Mesendoderm (in vitro differentiated cells): ENCODE measurements around the gene FGGY.
"Not testable (repeated sequence)": the region's sequence is repeated elsewhere in the genome, so short reads cannot be mapped to it uniquely, and the experiment has no call there.

Experiments used
- DNase-seq: peaks from one replicate; pipeline ENCODE4 v3.0.0; 2013
- H2AK5ac ChIP-seq: 2 replicates; pipeline ENCODE4 v1.6.1; 2013; ENCODE audit warnings: low read length, inconsistent platforms
- H2BK120ac ChIP-seq: 2 replicates; pipeline ENCODE4 v1.6.1; 2013; ENCODE audit warnings: low read depth, mild to moderate bottlenecking, low read length, moderate library complexity, mixed read lengths
- H2BK15ac ChIP-seq: replicated peaks from 2 replicates; pipeline ENCODE4 v1.6.1; 2013; ENCODE audit warnings: low read depth, mild to moderate bottlenecking, moderate library complexity
- H2BK5ac ChIP-seq: 2 replicates; pipeline ENCODE4 v1.6.1; 2013; ENCODE audit warnings: low read length, inconsistent platforms
- H3K18ac ChIP-seq: 2 replicates; pipeline ENCODE4 v1.6.1; 2013; ENCODE audit warnings: mild to moderate bottlenecking, low read length, mixed read lengths
- H3K23ac ChIP-seq: one replicate; pipeline ENCODE4 v1.6.1; 2013; ENCODE audit warnings: low read length
- H3K27ac ChIP-seq: 2 replicates; pipeline ENCODE4 v1.5.1; 2013; ENCODE audit warnings: low read depth, mild to moderate bottlenecking, inconsistent platforms, low read length, moderate library complexity
- H3K27me3 ChIP-seq: 2 replicates; pipeline ENCODE4 v1.6.1; 2013; ENCODE audit warnings: low read length, control low read depth, mild to moderate bottlenecking, inconsistent platforms; ENCODE audit not compliant: insufficient read depth, poor library complexity
- H3K36me3 ChIP-seq: 2 replicates; pipeline ENCODE4 v1.6.1; 2013; ENCODE audit warnings: low read length, inconsistent platforms; ENCODE audit not compliant: control insufficient read depth, insufficient read depth
- H3K4ac ChIP-seq: one replicate; pipeline ENCODE4 v1.6.1; 2013; ENCODE audit warnings: low read depth, mild to moderate bottlenecking, low read length, moderate library complexity
- H3K4me1 ChIP-seq: 2 replicates; pipeline ENCODE4 v1.6.1; 2013; ENCODE audit warnings: low read depth, low read length, inconsistent platforms; ENCODE audit not compliant: control insufficient read depth
- H3K4me2 ChIP-seq: 2 replicates; pipeline ENCODE4 v1.6.1; 2013; ENCODE audit warnings: low read length
- H3K4me3 ChIP-seq: 2 replicates; pipeline ENCODE4 v1.5.1; 2013; ENCODE audit warnings: mild to moderate bottlenecking, low read length
- H3K56ac ChIP-seq: one replicate; pipeline ENCODE4 v1.6.1; 2013; ENCODE audit warnings: low read length
- H3K79me1 ChIP-seq: 2 replicates; pipeline ENCODE4 v1.6.1; 2013; ENCODE audit warnings: low read length, inconsistent platforms
- H3K79me2 ChIP-seq: 2 replicates; pipeline ENCODE4 v1.6.1; 2013; ENCODE audit warnings: mild to moderate bottlenecking, low read length; ENCODE audit not compliant: control insufficient read depth, insufficient read depth
- H3K9ac ChIP-seq: 2 replicates; pipeline ENCODE4 v1.6.1; 2013; ENCODE audit warnings: low read length, inconsistent platforms
- H4K5ac ChIP-seq: one replicate; pipeline ENCODE4 v1.6.1; 2013; ENCODE audit warnings: low read length
- H4K8ac ChIP-seq: one replicate; pipeline ENCODE4 v1.6.1; 2013; ENCODE audit warnings: low read depth, mild to moderate bottlenecking, control low read depth, low read length, moderate library complexity
- WGBS: extraction: QIAGEN DNeasy Blood & Tissue Kit; methylation state at CpG from one replicate; pipeline ENCODE4 v1.1.7; 2013; ENCODE audit warnings: low lambda C conversion rate, missing lambda C conversion rate; ENCODE audit not compliant: insufficient coverage; ENCODE audit errors: extremely low coverage; 5-methylcytosine and 5-hydroxymethylcytosine counted together

Gene FGGY

DNA sequence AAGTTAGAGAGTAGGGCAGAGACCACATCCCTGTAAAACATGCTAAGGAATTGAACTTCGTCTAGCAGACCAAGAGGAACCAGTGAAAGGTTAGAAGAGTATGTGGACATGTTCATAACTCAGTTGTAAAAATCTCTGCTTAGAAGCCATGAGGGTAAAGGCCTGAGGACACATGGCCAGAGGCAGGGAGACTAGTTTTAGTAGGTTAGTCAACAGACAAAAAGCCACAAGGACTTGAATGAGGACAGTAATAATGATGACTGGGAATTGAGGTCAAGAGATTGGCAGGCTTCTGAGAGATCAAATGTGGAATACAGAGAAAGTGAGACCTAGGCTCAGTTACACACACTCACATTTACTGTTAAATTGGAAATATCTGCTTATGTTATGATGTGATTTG lies 312.4 kb downstream of the FGGY start:
- Histone ChIP-seq H3K4me2 (no peak overlapping the region), H3K27ac (no peak overlapping the region), H3K4me1 (no peaks in the 10 kb centered on the region), H3K9ac (no peak overlapping the region), H3K56ac (no peak overlapping the region), H3K23ac (no peak overlapping the region), H3K4me3 (no peak overlapping the region), H4K5ac (no peak overlapping the region), H2BK5ac (no peak overlapping the region), H2BK15ac (no peak overlapping the region), H3K36me3 (no peaks in the 10 kb centered on the region), H3K79me1 (no peaks in the 10 kb centered on the region), H2BK120ac (no peak overlapping the region), H4K8ac (no peak overlapping the region), H2AK5ac (no peak overlapping the region), H3K4ac (no peak overlapping the region), H3K18ac (no peak overlapping the region), H3K79me2 (no peaks in the 10 kb centered on the region), H3K27me3 (no peaks in the 10 kb centered on the region)
- no peak for DNase-seq
- no CpG with 5 or more reads among the region's 1 CpG for WGBS

GRCh38 chr1:59610499-59610898 lies 313.6 kb downstream of the FGGY start:
- not testable (repeated sequence) for H3K79me2 ChIP-seq, H3K9ac ChIP-seq, H3K4me1 ChIP-seq, H3K79me1 ChIP-seq, H3K4me3 ChIP-seq, H3K56ac ChIP-seq, H3K4me2 ChIP-seq, H3K18ac ChIP-seq, H3K27me3 ChIP-seq, H2AK5ac ChIP-seq, H3K23ac ChIP-seq, H2BK15ac ChIP-seq, H2BK120ac ChIP-seq, H2BK5ac ChIP-seq, H4K5ac ChIP-seq, H3K36me3 ChIP-seq, H3K27ac ChIP-seq, H4K8ac ChIP-seq, H3K4ac ChIP-seq, DNase-seq
- WGBS, result no CpG with 5 or more reads among the region's 13 CpGs

DNA sequence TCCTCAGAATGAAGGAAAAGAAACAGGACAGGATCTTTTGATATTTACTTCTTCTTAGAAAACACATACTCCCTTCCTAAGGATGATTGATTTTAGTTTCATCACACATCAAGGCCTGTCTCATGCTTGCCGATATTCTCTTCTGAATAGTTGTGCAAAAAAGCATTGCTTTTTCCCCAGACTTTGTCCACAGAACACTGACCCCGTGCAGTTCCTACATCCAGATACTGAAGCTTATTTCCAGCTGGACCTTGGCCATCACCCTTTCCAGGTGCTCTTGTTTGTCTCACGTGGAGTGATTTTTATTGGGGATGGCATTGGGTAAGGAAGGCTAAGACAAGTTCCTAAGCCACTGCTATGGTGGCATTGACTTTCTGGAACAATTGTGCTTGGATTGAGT lies 320.5 kb downstream of the FGGY start:
- Histone ChIP-seq H4K8ac (no peak overlapping the region), H3K18ac (no peak overlapping the region), H2BK15ac (no peak overlapping the region), H3K27me3 (no peaks in the 10 kb centered on the region), H3K4me2 (no peak overlapping the region), H4K5ac (no peak overlapping the region), H3K9ac (no peak overlapping the region), H3K4me1 (no peaks in the 10 kb centered on the region), H3K27ac (no peak overlapping the region), H3K79me2 (no peaks in the 10 kb centered on the region), H2AK5ac (no peak overlapping the region), H3K4ac (no peak overlapping the region), H3K56ac (no peak overlapping the region), H2BK120ac (no peak overlapping the region), H3K79me1 (no peaks in the 10 kb centered on the region), H3K36me3 (no peaks in the 10 kb centered on the region), H2BK5ac (no peak overlapping the region), H3K23ac (no peak overlapping the region), H3K4me3 (no peak overlapping the region)
- DNase-seq, result no peak
- no CpG with 5 or more reads among the region's 3 CpGs for WGBS

DNA sequence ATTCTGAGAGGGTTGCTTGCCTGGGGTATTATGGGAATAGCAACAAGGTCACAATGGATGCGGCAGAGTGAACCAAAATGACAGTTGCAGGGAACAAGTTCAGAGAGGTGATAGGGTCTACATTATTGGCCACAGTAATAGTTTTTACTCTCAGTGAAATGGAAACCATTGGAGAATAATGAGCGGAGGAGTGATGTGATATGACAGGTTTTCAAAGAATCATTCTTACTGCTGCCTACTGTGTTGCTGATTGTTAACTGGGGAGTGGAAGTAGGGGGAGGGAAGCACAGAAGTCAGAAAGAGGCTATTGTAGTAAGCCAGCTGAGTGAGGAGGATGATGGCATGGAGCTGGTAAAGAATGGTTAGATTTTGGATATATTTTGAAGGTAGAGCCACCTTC lies 322.7 kb downstream of the FGGY start:
- H3K36me3 ChIP-seq, result no peaks in the 10 kb centered on the region
- no peak overlapping the region for H3K56ac ChIP-seq
- no peak overlapping the region for H3K4me2 ChIP-seq
- no CpG with 5 or more reads among the region's 2 CpGs for WGBS
- no peak overlapping the region for H2BK120ac ChIP-seq
- no peak overlapping the region for H4K8ac ChIP-seq
- no peak overlapping the region for H3K9ac ChIP-seq
- H2AK5ac ChIP-seq, result no peak overlapping the region
- H3K27ac ChIP-seq, result no peak overlapping the region
- no peak overlapping the region for H4K5ac ChIP-seq
- no peak for DNase-seq
- no peaks in the 10 kb centered on the region for H3K4me1 ChIP-seq
- H3K27me3 ChIP-seq, result no peaks in the 10 kb centered on the region
- no peaks in the 10 kb centered on the region for H3K79me2 ChIP-seq
- no peak overlapping the region for H3K18ac ChIP-seq
- H3K79me1 ChIP-seq, result no peaks in the 10 kb centered on the region
- H3K4me3 ChIP-seq, result no peak overlapping the region
- no peak overlapping the region for H2BK5ac ChIP-seq
- no peak overlapping the region for H3K23ac ChIP-seq
- H2BK15ac ChIP-seq, result no peak overlapping the region
- H3K4ac ChIP-seq, result no peak overlapping the region

- no peaks in the 10 kb centered on the region for H3K79me2 ChIP-seq
- H2BK15ac ChIP-seq, result no peak overlapping the region
- H2BK120ac ChIP-seq, result no peak overlapping the region
- H3K4ac ChIP-seq, result no peak overlapping the region
- H3K27me3 ChIP-seq, result no peaks in the 10 kb centered on the region
- no peak overlapping the region for H3K56ac ChIP-seq
- no peak overlapping the region for H2AK5ac ChIP-seq
- no peak overlapping the region for H3K27ac ChIP-seq
- DNase-seq, result no peak
- no peak overlapping the region for H3K9ac ChIP-seq
- no peak overlapping the region for H3K18ac ChIP-seq
- no peak overlapping the region for H3K4me3 ChIP-seq
- H3K23ac ChIP-seq, result no peak overlapping the region
- no peaks in the 10 kb centered on the region for H3K36me3 ChIP-seq
- no peak overlapping the region for H3K4me2 ChIP-seq
- H3K79me1 ChIP-seq, result no peaks in the 10 kb centered on the region
- no peaks in the 10 kb centered on the region for H3K4me1 ChIP-seq
- no peak overlapping the region for H2BK5ac ChIP-seq
- no peak overlapping the region for H4K5ac ChIP-seq
- no peak overlapping the region for H4K8ac ChIP-seq
Measured at GRCh38 chr1:59625384-59625783, 328.5 kb downstream of the FGGY start.

- H3K27me3 ChIP-seq, result no peaks in the 10 kb centered on the region
- no peak overlapping the region for H2BK120ac ChIP-seq
Measured at GRCh38 chr1:59631561-59632255, 334.8 kb downstream of the FGGY start.

More at GRCh38 chr1:59631561-59632255, 334.8 kb downstream of the FGGY start:
- Histone ChIP-seq H3K4me2 (no peak overlapping the region), H3K4me1 (no peaks in the 10 kb centered on the region), H3K23ac (no peak overlapping the region), H3K79me2 (no peaks in the 10 kb centered on the region), H2BK15ac (no peak overlapping the region), H2BK5ac (no peak overlapping the region), H2AK5ac (no peak overlapping the region), H3K18ac (no peak overlapping the region), H3K4ac (no peak overlapping the region), H3K36me3 (no peaks in the 10 kb centered on the region), H3K9ac (no peak overlapping the region), H3K79me1 (no peaks in the 10 kb centered on the region), H3K56ac (no peak overlapping the region), H3K4me3 (no peak overlapping the region), H4K5ac (no peak overlapping the region), H3K27ac (no peak overlapping the region), H4K8ac (no peak overlapping the region)
- DNase-seq, result no peak
- WGBS, result no CpG with 5 or more reads among the region's 1 CpG
